Hepatic stellate cell (primary cell): Measurements from ENCODE around the gene SALL1.

ENCODE experiments used
- DNase-seq: peaks from one replicate; pipeline ENCODE4 v3.0.0; 2011; ENCODE audit warnings: low spot score

Gene SALL1

GRCh38 chr16:51141106-51141505 lies 10.0 kb downstream of the SALL1 start:
- no peak for DNase-seq

- DNase-seq, result no peak
Measured at GRCh38 chr16:51140112-51140511, 11.0 kb downstream of the SALL1 start.

- DNase-seq, result no peak
Measured at GRCh38 chr16:51139568-51139967, 11.5 kb downstream of the SALL1 start.

- no peak for DNase-seq
Measured at GRCh38 chr16:51138178-51138577, 12.9 kb downstream of the SALL1 start.

GRCh38 chr16:51137097-51137496 lies 14.0 kb downstream of the SALL1 start:
- no peak for DNase-seq

GRCh38 chr16:51134876-51135275 lies 16.2 kb downstream of the SALL1 start:
- no peak for DNase-seq

GRCh38 chr16:51134269-51134812 lies 16.7 kb downstream of the SALL1 start:
- no peak for DNase-seq

- no peak for DNase-seq
Measured at GRCh38 chr16:51133688-51134087, 17.4 kb downstream of the SALL1 start.

GRCh38 chr16:51133183-51133582 lies 17.9 kb downstream of the SALL1 start:
- DNase-seq, result no peak

GRCh38 chr16:51132490-51133115 lies 18.5 kb downstream of the SALL1 start:
- no peak for DNase-seq

- no peak for DNase-seq
Measured at GRCh38 chr16:51131619-51132018, 19.5 kb downstream of the SALL1 start.

GRCh38 chr16:51129105-51129504 lies 22.0 kb downstream of the SALL1 start:
- DNase-seq, result no peak

GRCh38 chr16:51125992-51126391 lies 25.1 kb downstream of the SALL1 start:
- DNase-seq, result no peak

- no peak for DNase-seq
Measured at GRCh38 chr16:51124896-51125295, 26.2 kb downstream of the SALL1 start.

GRCh38 chr16:51121850-51122249 lies 29.2 kb downstream of the SALL1 start:
- DNase-seq, result no peak

GRCh38 chr16:51120730-51121347 lies 30.2 kb downstream of the SALL1 start:
- DNase-seq, result no peak

GRCh38 chr16:51119973-51120729 lies 30.9 kb downstream of the SALL1 start:
- DNase-seq, result no peak

GRCh38 chr16:51119556-51119955 lies 31.5 kb downstream of the SALL1 start:
- no peak for DNase-seq

- no peak for DNase-seq
Measured at GRCh38 chr16:51116353-51116752, 34.7 kb downstream of the SALL1 start.

- no peak for DNase-seq
Measured at GRCh38 chr16:51114382-51114781, 36.7 kb downstream of the SALL1 start.

- no peak for DNase-seq
Measured at GRCh38 chr16:51113236-51114125, 37.6 kb downstream of the SALL1 start.

GRCh38 chr16:51112323-51112722 lies 38.7 kb downstream of the SALL1 start:
- no peak for DNase-seq
